Stromal cell of bone marrow (primary cell): Measurements from ENCODE around the gene ORAI2.
"Not testable (repeated sequence)": the region's sequence is repeated elsewhere in the genome, so short reads cannot be mapped to it uniquely, and the experiment has no call there.

Experiments used
- DNase-seq: peaks from one replicate; pipeline ENCODE4 v3.0.0-alpha.2; 2012; ENCODE audit warnings: low read depth

The ORAI2 gene

GRCh38 chr7:102498321-102498720 lies 64.9 kb downstream of the ORAI2 start:
- DNase-seq: not testable (repeated sequence)

- not testable (repeated sequence) for DNase-seq
These were observed 69.8 kb downstream of the ORAI2 start for GRCh38 chr7:102503141-102503540.

GRCh38 chr7:102505298-102506185 lies 72.2 kb downstream of the ORAI2 start:
- DNase-seq: not testable (repeated sequence)
